Right lobe of liver (tissue), 6 donors: Measurements from ENCODE around the gene EDIL3. TPM values are rescaled to one million over a fixed set of nuclear protein-coding genes. Genes with fewer than 3 reads are reported as not detected.
A peak's percentile ranks its signal among the peaks of the same experiment; 100 is the strongest.

Experiments
- ATAC-seq, 4 donors: fragments of 200-7000 bp; cut with Tn5 transposase; one replicate each; pipeline ENCODE4 v1.9.1; 2020; ENCODE audit warnings: mild to moderate bottlenecking in 4 of 4, moderate library complexity in 4 of 4
- DNase-seq, 3 donors: peaks; one replicate each; pipeline ENCODE4 v3.0.0-alpha.2; 2020
- H3K27ac ChIP-seq, 3 donors: fragments of 200-600 bp; one replicate each; pipeline ENCODE4 v1.8.0; 2022
- H3K27me3 ChIP-seq, 2 donors: fragments of 200-600 bp; one replicate each; pipeline ENCODE4 v1.8.0; 2022
- H3K36me3 ChIP-seq, 4 donors: fragments of 200-600 bp; sonication (generic) in 1 of 4; one replicate each; pipeline versions ENCODE4 v1.5.1 to v1.8.0; 2017 to 2022; ENCODE audit warnings: control low read depth in 1 of 4
- H3K4me1 ChIP-seq, 4 donors: fragments of 200-600 bp; sonication (generic) in 1 of 4; one replicate each; pipeline versions ENCODE4 v1.5.1 to v1.8.0; 2017 to 2022; ENCODE audit warnings: control low read depth in 1 of 4
- H3K4me3 ChIP-seq, 3 donors: fragments of 200-600 bp; one replicate each; pipeline ENCODE4 v1.8.0; 2022
- H3K9me3 ChIP-seq, 4 donors: fragments of 200-600 bp; sonication (generic) in 1 of 4; one replicate each; pipeline versions ENCODE4 v1.5.1 to v1.8.0; 2017 to 2022; ENCODE audit warnings: control low read depth in 1 of 4
- CTCF ChIP-seq, 4 donors: fragments of 200-600 bp in 3 of 4; fragments of 450-650 bp in 1 of 4; IDR thresholded peaks; one replicate each; pipeline versions ENCODE4 v1.5.1 to v1.8.0; 2016 to 2022; ENCODE audit warnings: antibody characterized with exemption in 4 of 4, mild to moderate bottlenecking in 2 of 4
- POLR2A ChIP-seq: fragments of 450-650 bp; IDR thresholded peaks from one replicate; pipeline ENCODE4 v1.6.1; 2017; ENCODE audit warnings: antibody characterized with exemption, mild to moderate bottlenecking
- WGBS: methylation state at CpG from one replicate; pipeline ENCODE4 v1.1.6; 2018; ENCODE audit warnings: low coverage, low lambda C conversion rate; ENCODE audit not compliant: insufficient coverage; ENCODE audit errors: missing lambda C conversion rate; 5-methylcytosine and 5-hydroxymethylcytosine counted together
- intact Hi-C, 2 donors: fragments of 100-400 bp; cut with DNase I; formaldehyde crosslinking; loops; one replicate each; pipeline versions ENCODE4 v1.11.2 to v1.14.1; 2022
- long read RNA-seq: library from polyadenylated mRNA; unstranded; transcript quantifications from one replicate; pipeline ENCODE4 v2.0.0, GENCODE V29; 2019
- total RNA-seq, 6 experiments: library from RNA; depleted of rRNA in 2 of 6; stranded (reverse); fragments of >200 nt in 2 of 6; fragmentation: NEBNext Ultra II Directional in 3 of 6; extraction: Animal tissue kit (Norgen Biotek cat#: 25700) in 3 of 6; gene quantifications; one replicate each; pipeline versions ENCODE4 v1.1.0 to v1.2.4, GENCODE V29; 2016 to 2023
- donor health status: DM: no; HTN: yes; CAD: no.
- donor health status: DM: no; HTN: no; CAD: no.
- donor health status: DM: no; HTN: no; CAD: no.
- donor health status: DM: no; HTN: yes; CAD: no.
- donor health status: DM: no; HTN: yes; CAD: no.

The EDIL3 gene
- total RNA-seq = under 1 TPM in 3 of 6 experiments, not detected in 3; 0.61 to 0.84 (median 0.68) TPM
- long read RNA-seq = 0 reads

- no peaks in the 10 kb centered on the region for H3K9me3 ChIP-seq
- ATAC-seq (peak in 3 of 4 donors; percentile 18 to 29 (median 26)), DNase-seq (peak in 2 of 3 donors; percentile 25 to 57)
- intact Hi-C loops = no loop called here
- H3K4me3 ChIP-seq = peak within 1 kb of the TSS in 2 of 3 donors; percentile 25 to 29
- WGBS = 2% methylated on average over 12 of the region's 54 CpGs
- no peaks in the 10 kb centered on the region for H3K36me3 ChIP-seq
- peaks cover 0 to 18% (median 0%) of the 10 kb centered on the region in 4 donors for H3K4me1 ChIP-seq
- H3K27ac ChIP-seq = no peak within 1 kb of the TSS
- TF ChIP-seq POLR2A (no peak), CTCF (IDR thresholded peaks at IDR 0.05) (no peak)
- H3K27me3 ChIP-seq = peaks cover 6 to 9% of the 10 kb centered on the region in 2 donors
Measured at GRCh38 chr5:84384604-84385575, at the start of gene EDIL3. EDIL3 (minus strand) TSS chr5:84384880; CDS start chr5:84384374, 506 bp downstream.

- Histone ChIP-seq H3K27ac (no peak overlapping the region), H3K9me3 (no peaks in the 10 kb centered on the region), H3K36me3 (no peaks in the 10 kb centered on the region), H3K4me3 (no peak overlapping the region), H3K27me3 (no peaks in the 10 kb centered on the region), H3K4me1 (no peaks in the 10 kb centered on the region)
- DNase-seq (no peak), ATAC-seq (no peak)
- 71% methylated on average over 1 of the region's 1 CpG for WGBS
- intact Hi-C loops = no loop called here
- TF ChIP-seq CTCF (IDR thresholded peaks at IDR 0.05) (no peak), POLR2A (no peak)
Measured at GRCh38 chr5:84433461-84433860, 48.8 kb upstream of the EDIL3 start.

- no peak for DNase-seq
- 62% methylated on average over 2 of the region's 3 CpGs for WGBS
- H3K27me3 ChIP-seq = no peaks in the 10 kb centered on the region
- H3K27ac ChIP-seq = no peak overlapping the region
- H3K4me3 ChIP-seq = no peak overlapping the region
- intact Hi-C loops = no loop called here
- no peaks in the 10 kb centered on the region for H3K4me1 ChIP-seq
- no peaks in the 10 kb centered on the region for H3K9me3 ChIP-seq
- ATAC-seq = peak in 1 of 4 donors; percentile 32
- no peaks in the 10 kb centered on the region for H3K36me3 ChIP-seq
- no peak for TF ChIP-seq POLR2A
- TF ChIP-seq CTCF (IDR thresholded peaks at IDR 0.05) = no peak
Measured at GRCh38 chr5:84430863-84431663, 46.4 kb upstream of the EDIL3 start.

GRCh38 chr5:84430079-84430478 is 45.4 kb upstream of the EDIL3 start:
- Histone ChIP-seq H3K4me3 (no peak overlapping the region), H3K27me3 (no peaks in the 10 kb centered on the region), H3K4me1 (no peaks in the 10 kb centered on the region), H3K9me3 (no peaks in the 10 kb centered on the region), H3K27ac (no peak overlapping the region), H3K36me3 (no peaks in the 10 kb centered on the region)
- TF ChIP-seq CTCF (IDR thresholded peaks at IDR 0.05) (no peak), POLR2A (no peak)
- intact Hi-C loops = no loop called here
- DNase-seq = no peak
- no peak for ATAC-seq
